Measurements from ENCODE around the gene RAPGEF3. TPM values are rescaled to one million over a fixed set of nuclear protein-coding genes. Genes with fewer than 3 reads are reported as not detected.

RAPGEF3 gene
- total RNA-seq, 4 donors from 2014 or later: 18.3 to 48.2 (median 32.5) TPM

GRCh38 chr12:47783821-47784819 lies 25.4 kb upstream of the RAPGEF3 start:
- intact Hi-C loops (cut with DNase I): no loop called here
- DNase-seq (ENCODE audit: extremely low spot score): no peak

GRCh38 chr12:47783024-47783755 lies 24.5 kb upstream of the RAPGEF3 start:
- no peaks in the 10 kb centered on the region for H3K27me3 ChIP-seq
- DNase-seq (ENCODE audit: extremely low spot score): no peak
- peaks cover 42 to 78% (median 77%) of the 10 kb centered on the region in 4 donors for H3K36me3 ChIP-seq
- peak overlapping the region; percentile 9 to 71 (median 30) for H3K27ac ChIP-seq (replicated peaks in 1 of 4)
- 77% methylated on average over 15 of the region's 17 CpGs for WGBS
- no peaks in the 10 kb centered on the region for H3K9me3 ChIP-seq
- TF ChIP-seq EP300 (IDR thresholded peaks at IDR 0.05): no peak
- TF ChIP-seq POLR2A (IDR thresholded peaks at IDR 0.05; ENCODE audit: low read depth): no peak
- TF ChIP-seq POLR2AphosphoS5 (IDR thresholded peaks at IDR 0.05): no peak
- no peak for TF ChIP-seq CTCF (IDR thresholded peaks at IDR 0.05)
- intact Hi-C loops (cut with DNase I): no loop called here
- H3K4me3 ChIP-seq: no peak overlapping the region
- H3K4me1 ChIP-seq: peaks cover 21 to 68% (median 57%) of the 10 kb centered on the region in 4 donors

More at GRCh38 chr12:47783821-47784819, 25.4 kb upstream of the RAPGEF3 start:
- Histone ChIP-seq H3K27me3 (no peaks in the 10 kb centered on the region), H3K4me1 (peaks cover 11 to 61% (median 51%) of the 10 kb centered on the region in 4 donors), H3K36me3 (peaks cover 50 to 87% (median 87%) of the 10 kb centered on the region in 4 donors), H3K27ac (replicated peaks in 1 of 4) (peak overlapping the region in 3 of 4 donors; percentile 1 to 71 (median 9)), H3K9me3 (no peaks in the 10 kb centered on the region), H3K4me3 (no peak overlapping the region)
- WGBS: 74% methylated on average over 13 of the region's 20 CpGs
- TF ChIP-seq POLR2A (IDR thresholded peaks at IDR 0.05; ENCODE audit: low read depth) (no peak), POLR2AphosphoS5 (IDR thresholded peaks at IDR 0.05) (no peak), CTCF (IDR thresholded peaks at IDR 0.05) (no peak), EP300 (IDR thresholded peaks at IDR 0.05) (no peak)

GRCh38 chr12:47782372-47782770 lies 23.7 kb upstream of the RAPGEF3 start:
- DNase-seq (ENCODE audit: extremely low spot score): no peak
- peaks cover 29 to 69% (median 61%) of the 10 kb centered on the region in 4 donors for H3K4me1 ChIP-seq

More at GRCh38 chr12:47782372-47782770, 23.7 kb upstream of the RAPGEF3 start:
- intact Hi-C loops (cut with DNase I): no loop called here
- TF ChIP-seq POLR2AphosphoS5 (IDR thresholded peaks at IDR 0.05): no peak
- TF ChIP-seq POLR2A (IDR thresholded peaks at IDR 0.05; ENCODE audit: low read depth): no peak
- TF ChIP-seq CTCF (IDR thresholded peaks at IDR 0.05): no peak
- TF ChIP-seq EP300 (IDR thresholded peaks at IDR 0.05): no peak
- peaks cover 34 to 70% (median 69%) of the 10 kb centered on the region in 4 donors for H3K36me3 ChIP-seq
- H3K9me3 ChIP-seq: no peaks in the 10 kb centered on the region
- no peaks in the 10 kb centered on the region for H3K27me3 ChIP-seq
- peak overlapping the region; percentile 9 to 71 (median 30) for H3K27ac ChIP-seq (replicated peaks in 1 of 4)
- WGBS: 75% methylated on average over 5 of the region's 8 CpGs
- H3K4me3 ChIP-seq: no peak overlapping the region

Measured in esophagus muscularis mucosa (tissue), 4 donors.